HTR-8/SVneo (cell line): ENCODE data around the gene PHACTR2.
"Not testable (repeated sequence)": the region's sequence is repeated elsewhere in the genome, so short reads cannot be mapped to it uniquely, and the experiment has no call there.

Source experiments
- DNase-seq: peaks from one replicate; pipeline ENCODE4 v3.0.0; 2011; ENCODE audit warnings: low spot score, mixed read lengths; ENCODE audit not compliant: insufficient read length
- FAIRE-seq: peaks from 2 replicates; lab custom pipeline; 2011; peaks lifted over from hg19 to GRCh38; lab: Jason Lieb, UNC

Gene PHACTR2

GRCh38 chr6:143755301-143755744, 77.6 kb downstream of the PHACTR2 start:
- no peak for FAIRE-seq
- no peak for DNase-seq

- DNase-seq, result no peak
- no peak for FAIRE-seq
Observed at GRCh38 chr6:143757346-143757832, 79.6 kb downstream of the PHACTR2 start.

- DNase-seq (no peak), FAIRE-seq (no peak)
Observed at GRCh38 chr6:143758551-143758950, 80.8 kb downstream of the PHACTR2 start.

GRCh38 chr6:143759666-143760065, 81.9 kb downstream of the PHACTR2 start:
- DNase-seq (no peak), FAIRE-seq (no peak)

- no peak for DNase-seq
Observed at GRCh38 chr6:143761074-143761473, 83.3 kb downstream of the PHACTR2 start.

GRCh38 chr6:143762126-143762525, 84.4 kb downstream of the PHACTR2 start:
- FAIRE-seq (no peak), DNase-seq (no peak)

More at GRCh38 chr6:143761074-143761473, 83.3 kb downstream of the PHACTR2 start:
- FAIRE-seq, result no peak

GRCh38 chr6:143765422-143766184, 87.8 kb downstream of the PHACTR2 start:
- FAIRE-seq, result no peak
- no peak for DNase-seq

GRCh38 chr6:143766185-143766553, 88.4 kb downstream of the PHACTR2 start:
- FAIRE-seq, result no peak
- DNase-seq, result no peak

- no peak for FAIRE-seq
Observed at GRCh38 chr6:143767433-143767832, 89.7 kb downstream of the PHACTR2 start.

GRCh38 chr6:143772116-143773086, 94.6 kb downstream of the PHACTR2 start:
- no peak for DNase-seq
- no peak for FAIRE-seq

More at GRCh38 chr6:143767433-143767832, 89.7 kb downstream of the PHACTR2 start:
- no peak for DNase-seq

GRCh38 chr6:143773506-143774150, 95.9 kb downstream of the PHACTR2 start:
- FAIRE-seq (no peak), DNase-seq (no peak)

GRCh38 chr6:143774347-143774746, 96.6 kb downstream of the PHACTR2 start:
- DNase-seq (no peak), FAIRE-seq (no peak)

GRCh38 chr6:143775336-143775735, 97.6 kb downstream of the PHACTR2 start:
- no peak for DNase-seq
- no peak for FAIRE-seq

GRCh38 chr6:143778926-143779325, 101.2 kb downstream of the PHACTR2 start:
- no peak for FAIRE-seq
- DNase-seq, result no peak

GRCh38 chr6:143782481-143782880, 104.7 kb downstream of the PHACTR2 start:
- no peak for FAIRE-seq
- no peak for DNase-seq

GRCh38 chr6:143783077-143783476, 105.3 kb downstream of the PHACTR2 start:
- DNase-seq, result no peak
- FAIRE-seq, result no peak

GRCh38 chr6:143784316-143784715, 106.6 kb downstream of the PHACTR2 start:
- FAIRE-seq (no peak), DNase-seq (no peak)

GRCh38 chr6:143786371-143786770, 108.6 kb downstream of the PHACTR2 start:
- FAIRE-seq, DNase-seq: not testable (repeated sequence)

GRCh38 chr6:143792402-143793279, 114.9 kb downstream of the PHACTR2 start:
- FAIRE-seq, result no peak
- DNase-seq, result no peak
